HG03066 (cell line): ENCODE data around the gene TRNAU1AP.

ENCODE experiments used
- ATAC-seq: cut with Tn5 transposase; IDR thresholded peaks from one replicate; pipeline ENCODE4 v1.9.1; 2021; ENCODE audit warnings: low read depth; ENCODE audit not compliant: unreplicated experiment

The TRNAU1AP gene

DNA sequence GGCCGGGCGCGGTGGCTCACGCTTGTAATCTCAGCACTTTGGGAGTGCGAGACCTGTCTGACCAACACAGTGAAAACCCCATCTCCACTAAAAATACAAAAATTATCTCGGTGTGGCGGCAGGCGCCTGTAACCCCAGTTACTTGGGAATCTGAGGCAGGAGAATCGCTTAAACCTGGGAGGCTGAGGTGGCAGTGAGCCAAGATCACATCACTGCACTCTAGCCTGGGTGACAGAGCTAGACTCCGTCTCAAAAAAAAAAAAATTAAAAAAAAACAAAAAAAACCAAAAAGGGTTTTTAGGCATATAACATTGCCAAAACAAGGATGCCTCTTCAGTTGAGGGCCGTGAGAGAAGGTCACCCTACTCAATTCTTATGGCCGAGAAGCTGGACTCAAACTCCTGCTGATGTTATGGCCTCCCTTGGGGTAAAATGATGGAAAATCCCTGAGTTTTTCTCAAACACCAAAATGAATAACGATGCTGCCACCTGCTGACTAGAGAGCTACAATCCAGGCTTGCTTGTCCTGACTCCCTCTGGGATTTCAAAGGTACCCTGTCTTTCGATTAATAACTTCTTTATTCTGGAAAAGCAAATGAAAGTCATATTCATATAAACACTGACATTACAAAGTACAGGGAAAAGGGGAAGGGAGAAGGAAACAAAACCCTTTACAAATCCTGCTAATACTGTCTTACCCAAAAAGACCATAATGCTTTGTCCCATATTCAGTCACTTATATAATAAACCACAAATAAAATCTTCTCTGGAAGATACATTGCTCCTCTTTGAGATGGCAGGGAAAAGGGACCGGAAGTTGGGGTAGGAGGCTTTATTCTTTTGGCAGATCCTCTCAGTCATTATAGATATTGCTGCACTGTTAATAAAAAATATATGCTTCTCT, 49.9 kb downstream of the TRNAU1AP start:
- ATAC-seq = no peak

DNA sequence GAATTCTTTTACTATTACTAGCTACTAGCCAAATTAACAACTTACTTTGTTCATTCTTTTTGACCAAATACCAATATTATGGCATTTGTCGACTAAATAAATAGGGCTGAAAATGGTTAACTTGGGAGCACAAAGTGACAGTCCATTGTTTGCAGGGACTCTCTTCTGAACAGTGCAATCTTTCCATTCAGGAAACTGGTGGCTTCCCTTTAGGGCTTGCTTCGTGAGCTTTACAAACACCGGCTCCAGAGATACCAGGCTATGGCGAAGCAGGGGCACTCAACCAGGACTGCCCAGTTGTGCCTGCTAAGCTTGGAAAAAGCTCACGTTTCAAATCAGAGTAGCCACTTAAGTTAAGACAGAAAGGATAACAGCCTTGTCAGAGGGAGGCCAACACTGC, 51.5 kb downstream of the TRNAU1AP start:
- no peak for ATAC-seq

DNA sequence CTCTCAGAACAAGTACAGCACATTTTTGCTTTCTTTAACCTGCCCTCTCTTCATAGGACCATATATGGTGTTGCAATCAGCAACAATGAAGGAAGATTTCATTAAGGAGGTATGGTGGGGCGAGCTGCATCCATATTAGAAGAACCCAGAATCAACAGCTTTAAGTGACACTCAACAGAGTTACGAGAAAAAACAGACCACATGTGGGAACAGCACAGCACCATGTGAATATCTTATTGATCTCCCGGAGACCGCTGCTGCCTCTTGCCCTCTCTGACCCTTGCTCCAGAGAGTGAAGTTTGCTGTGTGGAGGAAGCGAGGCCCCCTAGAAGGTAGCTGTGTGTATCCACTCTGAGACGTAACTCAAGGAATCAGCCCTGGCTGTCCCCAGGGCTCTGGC, 52.1 kb downstream of the TRNAU1AP start:
- ATAC-seq = no peak

DNA sequence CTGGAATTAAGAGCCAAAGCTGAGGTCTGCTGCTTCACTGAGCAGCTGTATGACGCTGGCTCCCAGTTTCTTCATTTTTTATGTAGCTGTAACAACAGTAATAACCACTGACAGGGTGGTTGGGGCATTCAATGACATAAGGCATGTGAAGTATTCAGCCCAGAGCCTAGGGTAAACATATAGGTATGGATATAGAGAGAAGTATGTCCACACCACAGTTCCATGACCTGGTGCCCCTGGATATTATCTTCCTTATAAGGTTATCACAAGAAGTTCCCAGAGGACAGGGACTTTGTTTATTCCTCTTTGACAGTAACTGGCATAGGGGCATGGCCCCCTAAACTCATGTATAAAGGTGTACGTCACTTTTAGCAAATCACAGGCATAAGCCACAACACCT, 53.9 kb downstream of the TRNAU1AP start:
- ATAC-seq = no peak

DNA sequence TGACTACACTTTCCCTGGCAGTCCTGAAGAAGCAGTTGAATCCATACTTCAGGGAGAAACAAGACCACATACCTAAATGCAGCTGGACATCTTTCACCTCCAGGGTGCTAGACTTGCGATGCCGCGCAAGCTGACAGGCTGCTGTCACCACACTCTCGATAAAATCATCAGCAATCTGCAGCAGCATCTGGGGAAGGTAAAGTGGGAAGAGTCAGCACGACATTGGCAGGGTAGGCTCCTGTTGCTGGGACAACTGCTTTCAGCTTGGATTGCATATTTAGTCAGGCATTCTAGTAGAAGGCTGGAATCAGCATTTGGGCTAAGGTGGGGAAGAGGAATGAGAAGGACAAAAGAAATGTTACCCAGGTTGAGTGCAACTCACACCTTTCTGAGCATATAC, 60.3 kb downstream of the TRNAU1AP start:
- no peak for ATAC-seq
